ENCODE measurements around the gene IL17C.

The IL17C gene

DNA sequence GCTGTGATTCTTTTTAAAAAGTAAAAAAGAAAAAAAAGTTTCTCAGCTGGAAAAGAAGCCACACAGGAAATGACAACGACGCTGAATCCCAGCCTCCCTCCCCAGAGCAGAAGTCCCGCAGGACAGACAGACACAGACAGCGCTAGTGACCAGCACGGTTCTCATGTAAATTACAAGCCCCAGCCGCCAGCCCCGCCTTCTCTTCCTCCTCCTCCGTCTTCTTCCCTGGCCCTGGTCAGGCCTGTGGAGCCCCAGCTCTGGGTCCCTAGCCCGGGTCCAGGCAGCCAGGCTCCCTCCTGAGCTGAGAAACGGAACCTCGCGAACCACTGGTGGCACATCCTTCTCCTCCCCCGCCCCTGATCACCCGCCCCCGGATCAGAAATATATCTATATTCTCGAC lies 7.0 kb upstream of the IL17C start:
- DNase-seq (ENCODE audit: low read depth in 2 of 2) = peak in 1 of 2 donors; percentile 36
- no peak overlapping the region for H3K4me3 ChIP-seq (replicated peaks in 1 of 2; ENCODE audit: low read depth in 2 of 2, low read length in 2 of 2)
- TF ChIP-seq, protein P1, sequence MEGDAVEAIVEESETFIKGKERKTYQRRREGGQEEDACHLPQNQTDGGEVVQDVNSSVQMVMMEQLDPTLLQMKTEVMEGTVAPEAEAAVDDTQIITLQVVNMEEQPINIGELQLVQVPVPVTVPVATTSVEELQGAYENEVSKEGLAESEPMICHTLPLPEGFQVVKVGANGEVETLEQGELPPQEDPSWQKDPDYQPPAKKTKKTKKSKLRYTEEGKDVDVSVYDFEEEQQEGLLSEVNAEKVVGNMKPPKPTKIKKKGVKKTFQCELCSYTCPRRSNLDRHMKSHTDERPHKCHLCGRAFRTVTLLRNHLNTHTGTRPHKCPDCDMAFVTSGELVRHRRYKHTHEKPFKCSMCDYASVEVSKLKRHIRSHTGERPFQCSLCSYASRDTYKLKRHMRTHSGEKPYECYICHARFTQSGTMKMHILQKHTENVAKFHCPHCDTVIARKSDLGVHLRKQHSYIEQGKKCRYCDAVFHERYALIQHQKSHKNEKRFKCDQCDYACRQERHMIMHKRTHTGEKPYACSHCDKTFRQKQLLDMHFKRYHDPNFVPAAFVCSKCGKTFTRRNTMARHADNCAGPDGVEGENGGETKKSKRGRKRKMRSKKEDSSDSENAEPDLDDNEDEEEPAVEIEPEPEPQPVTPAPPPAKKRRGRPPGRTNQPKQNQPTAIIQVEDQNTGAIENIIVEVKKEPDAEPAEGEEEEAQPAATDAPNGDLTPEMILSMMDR (IDR thresholded peaks at IDR 0.05; ENCODE audit: low read depth, low read length) = no peak

DNA sequence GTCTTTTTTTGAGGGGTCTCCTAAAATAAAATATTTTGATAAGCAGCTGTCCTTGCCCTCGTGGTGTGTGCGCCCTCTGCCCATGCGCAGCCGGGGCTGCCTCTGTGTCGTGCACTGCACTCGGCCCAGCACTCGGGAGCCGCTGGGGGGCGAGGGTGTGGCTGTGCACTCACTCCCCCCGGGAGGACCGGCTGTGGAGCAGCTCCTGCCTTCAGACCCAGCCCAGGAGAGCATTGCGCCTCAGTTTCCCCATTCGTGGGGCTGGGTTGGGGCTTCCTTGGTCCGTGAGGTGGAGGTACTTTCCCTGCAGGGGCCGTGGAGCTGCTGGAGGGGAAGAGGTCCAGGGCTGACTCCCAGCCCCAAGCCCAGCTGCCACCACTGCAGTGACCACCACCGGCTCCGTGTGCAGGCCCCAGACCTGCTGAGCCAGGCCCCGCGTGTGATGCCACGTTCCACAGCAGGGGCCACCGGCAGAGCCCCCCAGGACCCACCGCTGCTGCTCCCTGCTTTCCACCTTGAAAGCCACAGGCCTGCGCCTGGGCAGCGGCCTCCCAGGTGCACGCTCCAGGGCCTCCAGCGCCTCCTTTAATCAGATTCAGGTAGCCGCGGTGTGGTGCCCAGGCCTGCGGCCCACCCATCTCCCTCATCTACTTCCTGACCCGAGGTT lies 6.3 kb upstream of the IL17C start:
- TF ChIP-seq, protein P1 (IDR thresholded peaks at IDR 0.05; ENCODE audit: low read depth, low read length) = no peak
- no peak for DNase-seq (ENCODE audit: low read depth in 2 of 2)
- H3K4me3 ChIP-seq (replicated peaks in 1 of 2; ENCODE audit: low read depth in 2 of 2, low read length in 2 of 2) = no peak overlapping the region

DNA sequence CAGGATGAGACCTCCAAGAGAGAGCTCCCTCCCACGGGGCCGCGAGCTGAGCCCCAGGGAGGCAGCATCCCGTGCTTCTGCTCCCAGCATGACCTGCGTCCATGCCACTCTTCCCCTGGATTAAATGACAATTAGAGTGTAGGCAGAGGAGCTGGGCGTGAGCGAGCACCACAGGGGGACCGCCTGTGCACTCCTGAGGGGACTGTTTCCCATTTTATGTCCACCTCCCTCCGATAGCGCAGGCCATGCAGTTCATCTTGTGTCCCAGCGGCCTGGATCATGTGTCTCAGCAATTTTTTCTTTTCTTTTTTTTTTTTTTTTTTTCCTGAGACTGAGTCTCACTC lies 5.8 kb upstream of the IL17C start:
- DNase-seq (ENCODE audit: low read depth in 2 of 2) = no peak
- no peak overlapping the region for H3K4me3 ChIP-seq (replicated peaks in 1 of 2; ENCODE audit: low read depth in 2 of 2, low read length in 2 of 2)
- TF ChIP-seq, protein P1 (IDR thresholded peaks at IDR 0.05; ENCODE audit: low read depth, low read length) = no peak

DNA sequence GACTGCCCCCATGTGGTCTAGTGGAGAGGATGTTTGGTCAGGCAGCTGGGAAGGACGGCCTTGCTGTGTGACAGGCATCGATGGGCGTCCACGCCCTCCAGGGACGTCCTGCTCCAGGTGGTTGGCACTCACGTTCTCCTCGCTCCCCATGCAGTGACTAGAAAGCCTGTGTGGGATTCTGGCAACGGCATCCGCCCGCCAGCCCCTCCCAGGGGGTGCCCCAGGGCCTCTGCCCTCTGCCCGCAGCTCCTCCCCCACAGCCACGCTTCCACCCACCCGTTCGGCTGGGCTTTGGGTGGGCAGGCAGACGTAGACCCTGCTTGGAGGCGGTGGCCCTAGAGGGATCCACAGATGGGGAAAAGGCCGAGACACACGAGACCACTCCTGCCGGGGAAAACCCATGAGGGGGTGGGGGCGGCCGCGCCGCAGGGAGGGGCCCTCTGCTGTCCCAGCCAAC lies 4.7 kb upstream of the IL17C start:
- TF ChIP-seq, protein P1 (IDR thresholded peaks at IDR 0.05; ENCODE audit: low read depth, low read length) = peak; percentile 41
- DNase-seq (ENCODE audit: low read depth in 2 of 2) = peak in 1 of 2 donors; percentile 30
- no peak overlapping the region for H3K4me3 ChIP-seq (replicated peaks in 1 of 2; ENCODE audit: low read depth in 2 of 2, low read length in 2 of 2)

DNA sequence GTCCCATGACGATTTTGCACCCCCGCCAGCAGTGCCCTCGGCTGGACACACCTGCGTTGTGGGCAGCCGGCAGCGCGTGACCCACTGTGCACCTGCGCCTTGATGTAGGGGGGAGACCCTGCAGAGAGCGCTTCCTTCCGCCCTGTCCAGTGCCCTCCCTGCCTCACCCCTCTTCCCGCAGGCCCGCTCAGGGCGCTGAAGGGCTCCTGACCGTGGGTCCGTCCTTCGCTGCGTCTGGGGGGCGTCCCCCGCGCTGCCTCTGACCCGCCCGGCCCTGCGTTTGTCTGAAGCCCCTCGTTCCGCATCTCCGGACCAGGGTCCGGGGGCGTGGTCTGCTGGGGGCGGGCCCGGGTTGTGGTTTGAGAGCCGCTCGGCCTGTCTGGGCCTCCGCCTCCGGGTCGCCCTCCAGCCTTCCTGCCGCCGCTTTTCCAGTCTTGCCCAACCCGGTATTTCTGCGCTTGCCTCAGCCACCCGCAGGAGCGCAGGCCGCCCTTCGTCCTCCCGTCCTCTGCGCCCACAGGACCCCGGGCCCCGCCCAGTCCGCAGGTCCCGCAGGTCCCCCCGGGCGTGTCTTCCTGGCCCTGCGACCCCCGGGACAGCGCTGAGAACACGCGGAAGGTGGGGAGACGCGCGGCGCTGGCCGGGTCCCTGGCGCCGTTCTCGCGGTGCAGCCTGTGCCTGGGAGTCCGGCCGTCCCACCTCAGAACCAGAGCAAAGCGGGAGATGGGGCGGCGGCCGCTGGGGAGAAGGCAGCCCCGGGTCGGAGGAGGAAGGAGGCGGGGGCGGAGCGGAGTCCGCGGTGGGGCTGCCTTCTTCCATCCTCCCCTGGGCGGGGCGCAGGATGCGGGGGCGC lies 4.0 kb upstream of the IL17C start:
- peak overlapping the region; percentile 37 to 48 for H3K4me3 ChIP-seq (replicated peaks in 1 of 2; ENCODE audit: low read depth in 2 of 2, low read length in 2 of 2)
- peak; percentile 44 to 60 for DNase-seq (ENCODE audit: low read depth in 2 of 2)
- TF ChIP-seq, protein P1 (IDR thresholded peaks at IDR 0.05; ENCODE audit: low read depth, low read length) = no peak

DNA sequence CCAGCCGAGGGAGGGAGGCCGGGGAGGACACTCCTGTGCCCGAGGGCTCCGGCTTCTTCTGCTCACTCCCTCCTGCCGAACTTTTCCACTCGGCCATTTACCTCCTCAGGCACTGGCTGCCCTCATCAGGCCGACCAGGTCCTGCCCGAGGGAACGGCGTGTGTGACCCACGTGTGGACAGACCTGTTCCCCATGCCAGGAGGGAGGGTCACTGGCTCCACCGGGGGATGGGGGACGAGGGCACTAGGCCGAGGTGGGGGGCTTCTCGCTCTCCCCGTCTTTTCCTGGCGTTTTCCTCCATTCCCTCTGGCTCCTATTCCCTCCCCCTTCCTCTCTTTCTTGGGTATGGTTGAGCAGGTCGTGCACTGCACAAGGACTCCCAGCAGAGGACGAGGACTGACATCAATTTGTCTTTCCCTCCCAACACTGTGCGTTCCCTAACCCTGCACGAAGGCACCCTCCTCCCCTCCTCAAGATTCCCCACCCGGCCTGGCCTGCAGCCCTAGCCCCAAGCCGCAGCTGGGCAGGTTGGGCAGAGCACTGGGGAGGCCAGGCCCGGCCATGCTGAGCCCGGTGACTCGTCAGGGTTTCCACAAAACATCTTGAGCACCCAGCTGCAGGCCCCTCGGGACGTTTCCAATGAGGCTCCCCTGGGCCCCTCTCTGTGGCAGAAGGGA lies 3.2 kb upstream of the IL17C start:
- H3K4me3 ChIP-seq (replicated peaks in 1 of 2; ENCODE audit: low read depth in 2 of 2, low read length in 2 of 2) = peak overlapping the region; percentile 37 to 48
- DNase-seq (ENCODE audit: low read depth in 2 of 2) = no peak
- TF ChIP-seq, protein P1 (IDR thresholded peaks at IDR 0.05; ENCODE audit: low read depth, low read length) = no peak

Measured in cardiac fibroblast (primary cell).